ENCODE data around the gene KLF6. TPM values are rescaled to one million over a fixed set of nuclear protein-coding genes. Genes with fewer than 3 reads are reported as not detected.
A peak's percentile ranks its signal among the peaks of the same experiment; 100 is the strongest.

Gene KLF6
- total RNA-seq, 1 experiment from 2014 or later, result 27.9 TPM

DNA sequence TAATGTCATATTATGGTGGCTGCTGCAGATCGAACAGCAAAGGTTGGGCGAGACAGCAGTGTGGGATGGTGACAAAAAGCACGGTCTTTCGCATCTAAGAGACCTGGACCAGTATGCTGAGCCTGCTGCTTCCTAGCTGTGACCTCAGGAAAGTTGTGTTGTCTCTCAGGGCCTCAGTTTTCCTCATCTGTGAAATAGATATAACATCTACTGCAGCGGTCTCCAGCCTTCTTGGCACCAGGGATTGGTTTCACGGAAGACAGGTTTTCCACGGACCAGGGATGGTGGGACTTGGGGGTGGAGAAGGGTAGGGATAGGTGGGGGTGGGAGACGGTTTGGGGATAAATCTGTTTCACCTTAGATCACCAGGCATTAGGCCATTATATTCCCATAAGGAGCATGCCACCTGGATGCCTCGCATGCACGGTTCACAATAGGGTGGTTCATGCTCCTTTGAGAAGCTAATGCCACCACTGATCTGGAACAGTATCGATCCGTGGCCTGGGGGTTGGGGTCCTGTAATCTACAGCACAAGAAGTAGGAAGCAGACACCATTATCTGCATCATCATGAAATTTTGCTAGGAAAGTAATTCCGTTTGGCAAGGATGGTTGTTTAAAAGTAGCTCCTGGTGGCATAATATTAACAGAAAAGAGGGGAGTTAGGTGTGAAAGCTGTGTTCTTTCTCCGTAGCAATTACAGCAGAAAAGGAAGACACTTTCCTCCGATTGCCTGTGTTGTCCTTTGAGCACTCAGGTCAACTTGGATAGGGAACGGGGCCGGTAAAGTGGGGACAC is 10.8 kb downstream of the KLF6 start:
- DNase-seq (ENCODE audit: low spot score), result no peak
- no peak for ATAC-seq
- 0 out of 2 replicates have a peak overlapping the region, but pooled peaks have one; percentile 14 for H3K27ac Mint-ChIP-seq
- H3K36me3 Mint-ChIP-seq, result peaks cover 27% of the 10 kb centered on the region
- no peaks in the 10 kb centered on the region for H3K27me3 Mint-ChIP-seq (ENCODE audit: low read depth)
- POLR2A ChIA-PET, result interaction anchor here (0.6 to 2.9 kb wide), 2 partner anchors 11 to 703 kb away, joined by 4 to 23 read pairs; partner anchors contain the start of gene KLF6
- no peak for TF ChIP-seq ETV6 (CRISPR knock-in tag; IDR thresholded peaks at IDR 0.05)
- TF ChIP-seq, protein P1, sequence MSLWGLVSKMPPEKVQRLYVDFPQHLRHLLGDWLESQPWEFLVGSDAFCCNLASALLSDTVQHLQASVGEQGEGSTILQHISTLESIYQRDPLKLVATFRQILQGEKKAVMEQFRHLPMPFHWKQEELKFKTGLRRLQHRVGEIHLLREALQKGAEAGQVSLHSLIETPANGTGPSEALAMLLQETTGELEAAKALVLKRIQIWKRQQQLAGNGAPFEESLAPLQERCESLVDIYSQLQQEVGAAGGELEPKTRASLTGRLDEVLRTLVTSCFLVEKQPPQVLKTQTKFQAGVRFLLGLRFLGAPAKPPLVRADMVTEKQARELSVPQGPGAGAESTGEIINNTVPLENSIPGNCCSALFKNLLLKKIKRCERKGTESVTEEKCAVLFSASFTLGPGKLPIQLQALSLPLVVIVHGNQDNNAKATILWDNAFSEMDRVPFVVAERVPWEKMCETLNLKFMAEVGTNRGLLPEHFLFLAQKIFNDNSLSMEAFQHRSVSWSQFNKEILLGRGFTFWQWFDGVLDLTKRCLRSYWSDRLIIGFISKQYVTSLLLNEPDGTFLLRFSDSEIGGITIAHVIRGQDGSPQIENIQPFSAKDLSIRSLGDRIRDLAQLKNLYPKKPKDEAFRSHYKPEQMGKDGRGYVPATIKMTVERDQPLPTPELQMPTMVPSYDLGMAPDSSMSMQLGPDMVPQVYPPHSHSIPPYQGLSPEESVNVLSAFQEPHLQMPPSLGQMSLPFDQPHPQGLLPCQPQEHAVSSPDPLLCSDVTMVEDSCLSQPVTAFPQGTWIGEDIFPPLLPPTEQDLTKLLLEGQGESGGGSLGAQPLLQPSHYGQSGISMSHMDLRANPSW (CRISPR knock-in tag; conservative IDR thresholded peaks at IDR 0.05; ENCODE audit: low read depth), result no peak
- TF ChIP-seq, protein P2, sequence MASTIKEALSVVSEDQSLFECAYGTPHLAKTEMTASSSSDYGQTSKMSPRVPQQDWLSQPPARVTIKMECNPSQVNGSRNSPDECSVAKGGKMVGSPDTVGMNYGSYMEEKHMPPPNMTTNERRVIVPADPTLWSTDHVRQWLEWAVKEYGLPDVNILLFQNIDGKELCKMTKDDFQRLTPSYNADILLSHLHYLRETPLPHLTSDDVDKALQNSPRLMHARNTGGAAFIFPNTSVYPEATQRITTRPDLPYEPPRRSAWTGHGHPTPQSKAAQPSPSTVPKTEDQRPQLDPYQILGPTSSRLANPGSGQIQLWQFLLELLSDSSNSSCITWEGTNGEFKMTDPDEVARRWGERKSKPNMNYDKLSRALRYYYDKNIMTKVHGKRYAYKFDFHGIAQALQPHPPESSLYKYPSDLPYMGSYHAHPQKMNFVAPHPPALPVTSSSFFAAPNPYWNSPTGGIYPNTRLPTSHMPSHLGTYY (CRISPR knock-in tag; IDR thresholded peaks at IDR 0.05), result no peak
- TF ChIP-seq SMAD3 (CRISPR knock-in tag; IDR thresholded peaks at IDR 0.05; ENCODE audit: borderline replicate concordance), result no peak
- TF ChIP-seq, protein P3, sequence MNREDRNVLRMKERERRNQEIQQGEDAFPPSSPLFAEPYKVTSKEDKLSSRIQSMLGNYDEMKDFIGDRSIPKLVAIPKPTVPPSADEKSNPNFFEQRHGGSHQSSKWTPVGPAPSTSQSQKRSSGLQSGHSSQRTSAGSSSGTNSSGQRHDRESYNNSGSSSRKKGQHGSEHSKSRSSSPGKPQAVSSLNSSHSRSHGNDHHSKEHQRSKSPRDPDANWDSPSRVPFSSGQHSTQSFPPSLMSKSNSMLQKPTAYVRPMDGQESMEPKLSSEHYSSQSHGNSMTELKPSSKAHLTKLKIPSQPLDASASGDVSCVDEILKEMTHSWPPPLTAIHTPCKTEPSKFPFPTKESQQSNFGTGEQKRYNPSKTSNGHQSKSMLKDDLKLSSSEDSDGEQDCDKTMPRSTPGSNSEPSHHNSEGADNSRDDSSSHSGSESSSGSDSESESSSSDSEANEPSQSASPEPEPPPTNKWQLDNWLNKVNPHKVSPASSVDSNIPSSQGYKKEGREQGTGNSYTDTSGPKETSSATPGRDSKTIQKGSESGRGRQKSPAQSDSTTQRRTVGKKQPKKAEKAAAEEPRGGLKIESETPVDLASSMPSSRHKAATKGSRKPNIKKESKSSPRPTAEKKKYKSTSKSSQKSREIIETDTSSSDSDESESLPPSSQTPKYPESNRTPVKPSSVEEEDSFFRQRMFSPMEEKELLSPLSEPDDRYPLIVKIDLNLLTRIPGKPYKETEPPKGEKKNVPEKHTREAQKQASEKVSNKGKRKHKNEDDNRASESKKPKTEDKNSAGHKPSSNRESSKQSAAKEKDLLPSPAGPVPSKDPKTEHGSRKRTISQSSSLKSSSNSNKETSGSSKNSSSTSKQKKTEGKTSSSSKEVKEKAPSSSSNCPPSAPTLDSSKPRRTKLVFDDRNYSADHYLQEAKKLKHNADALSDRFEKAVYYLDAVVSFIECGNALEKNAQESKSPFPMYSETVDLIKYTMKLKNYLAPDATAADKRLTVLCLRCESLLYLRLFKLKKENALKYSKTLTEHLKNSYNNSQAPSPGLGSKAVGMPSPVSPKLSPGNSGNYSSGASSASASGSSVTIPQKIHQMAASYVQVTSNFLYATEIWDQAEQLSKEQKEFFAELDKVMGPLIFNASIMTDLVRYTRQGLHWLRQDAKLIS (CRISPR knock-in tag; IDR thresholded peaks at IDR 0.05; ENCODE audit: borderline replicate concordance), result no peak
- no peak for TF ChIP-seq TP53 (CRISPR knock-in tag; IDR thresholded peaks at IDR 0.05)
- TF ChIP-seq CREB1 (CRISPR knock-in tag; IDR thresholded peaks at IDR 0.05), result no peak
- TF ChIP-seq, protein P4, sequence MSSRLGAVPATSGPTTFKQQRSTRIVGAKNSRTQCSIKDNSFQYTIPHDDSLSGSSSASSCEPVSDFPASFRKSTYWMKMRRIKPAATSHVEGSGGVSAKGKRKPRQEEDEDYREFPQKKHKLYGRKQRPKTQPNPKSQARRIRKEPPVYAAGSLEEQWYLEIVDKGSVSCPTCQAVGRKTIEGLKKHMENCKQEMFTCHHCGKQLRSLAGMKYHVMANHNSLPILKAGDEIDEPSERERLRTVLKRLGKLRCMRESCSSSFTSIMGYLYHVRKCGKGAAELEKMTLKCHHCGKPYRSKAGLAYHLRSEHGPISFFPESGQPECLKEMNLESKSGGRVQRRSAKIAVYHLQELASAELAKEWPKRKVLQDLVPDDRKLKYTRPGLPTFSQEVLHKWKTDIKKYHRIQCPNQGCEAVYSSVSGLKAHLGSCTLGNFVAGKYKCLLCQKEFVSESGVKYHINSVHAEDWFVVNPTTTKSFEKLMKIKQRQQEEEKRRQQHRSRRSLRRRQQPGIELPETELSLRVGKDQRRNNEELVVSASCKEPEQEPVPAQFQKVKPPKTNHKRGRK (CRISPR knock-in tag; IDR thresholded peaks at IDR 0.05; ENCODE audit: borderline replicate concordance), result no peak
- no peak for TF ChIP-seq OVOL2 (CRISPR knock-in tag; IDR thresholded peaks at IDR 0.05; ENCODE audit: borderline replicate concordance)
- TF ChIP-seq, protein P5, sequence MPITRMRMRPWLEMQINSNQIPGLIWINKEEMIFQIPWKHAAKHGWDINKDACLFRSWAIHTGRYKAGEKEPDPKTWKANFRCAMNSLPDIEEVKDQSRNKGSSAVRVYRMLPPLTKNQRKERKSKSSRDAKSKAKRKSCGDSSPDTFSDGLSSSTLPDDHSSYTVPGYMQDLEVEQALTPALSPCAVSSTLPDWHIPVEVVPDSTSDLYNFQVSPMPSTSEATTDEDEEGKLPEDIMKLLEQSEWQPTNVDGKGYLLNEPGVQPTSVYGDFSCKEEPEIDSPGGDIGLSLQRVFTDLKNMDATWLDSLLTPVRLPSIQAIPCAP (CRISPR knock-in tag; IDR thresholded peaks at IDR 0.05), result no peak
- no peaks in the 10 kb centered on the region for H3K9me3 Mint-ChIP-seq
- H3K4me3 Mint-ChIP-seq, result no peak overlapping the region
- CTCF ChIA-PET, result interaction anchor here (0.6 to 1.5 kb wide), 2 partner anchors 577 to 589 kb away, joined by 3 read pairs; no protein-coding TSS in a partner anchor
- H3K4me1 Mint-ChIP-seq, result peaks cover 32% of the 10 kb centered on the region

DNA sequence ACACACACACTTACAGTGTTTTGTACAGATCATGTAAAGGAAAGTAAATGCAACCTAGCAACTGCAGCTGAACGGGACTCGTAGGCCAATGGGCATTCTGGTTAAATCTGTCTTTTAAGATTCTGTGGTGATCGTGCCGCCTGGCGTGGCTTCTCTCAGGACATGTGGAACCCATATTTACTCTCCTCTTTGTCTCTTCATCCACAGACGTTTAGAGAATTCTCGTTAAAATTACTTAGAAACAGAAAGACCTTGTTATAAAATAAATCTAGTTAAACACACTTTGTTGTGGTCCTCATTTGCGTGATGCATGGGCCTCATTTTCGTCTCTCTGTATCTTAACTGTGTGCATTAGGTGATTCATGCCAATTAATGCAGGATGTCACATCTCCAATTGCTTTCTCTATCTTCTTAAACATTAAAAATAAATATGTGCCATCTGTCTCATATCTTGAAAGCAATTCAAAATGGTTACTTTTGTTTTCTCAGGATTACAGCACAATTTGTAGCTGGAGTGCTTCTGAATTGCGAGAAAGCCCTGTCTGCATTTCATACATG is 11.5 kb downstream of the KLF6 start:
- no peaks in the 10 kb centered on the region for H3K9me3 Mint-ChIP-seq
- ATAC-seq (no peak), DNase-seq (ENCODE audit: low spot score) (no peak)
- H3K4me3 Mint-ChIP-seq, result no peak overlapping the region
- H3K4me1 Mint-ChIP-seq, result peaks cover 29% of the 10 kb centered on the region
- ChIA-PET POLR2A (no interaction called here), CTCF (interaction anchor here (0.6 kb wide), 1 partner anchor 588 kb away, joined by 3 read pairs; no protein-coding TSS in a partner anchor)
- no peak for TF ChIP-seq PRRX2 (CRISPR knock-in tag; IDR thresholded peaks at IDR 0.05)
- TF ChIP-seq, protein P6, sequence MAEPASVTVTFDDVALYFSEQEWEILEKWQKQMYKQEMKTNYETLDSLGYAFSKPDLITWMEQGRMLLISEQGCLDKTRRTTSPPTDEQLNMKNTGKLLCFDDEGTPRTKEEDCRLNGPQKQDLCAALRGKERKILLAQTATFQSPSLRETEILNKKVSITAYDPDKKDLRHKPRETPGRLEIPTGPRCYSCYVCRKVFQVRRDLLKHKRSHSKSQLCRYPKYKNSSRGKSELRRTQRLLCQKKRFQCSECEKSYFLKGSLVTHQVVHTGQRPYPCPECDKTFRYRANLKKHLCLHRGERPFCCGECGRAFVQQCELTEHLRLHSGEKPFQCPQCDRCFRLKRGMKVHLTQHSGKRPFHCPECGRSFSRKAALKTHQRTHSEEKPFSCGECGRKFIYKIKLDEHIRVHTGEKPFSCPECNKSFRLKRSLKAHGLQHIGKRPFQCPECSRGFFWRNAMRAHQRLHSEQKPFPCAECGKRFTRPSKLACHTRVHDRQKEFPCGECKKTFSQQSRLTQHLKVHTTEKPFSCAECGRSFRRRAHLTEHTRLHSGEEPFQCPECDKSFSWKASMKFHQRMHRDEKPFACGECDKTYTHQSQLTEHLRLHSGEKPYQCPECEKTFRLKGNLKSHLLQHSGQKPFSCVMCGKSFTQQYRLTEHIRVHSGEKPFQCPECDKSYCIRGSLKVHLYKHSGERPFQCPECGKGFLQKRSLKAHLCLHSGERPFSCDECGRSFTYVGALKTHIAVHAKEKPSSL (CRISPR knock-in tag; conservative IDR thresholded peaks at IDR 0.05), result no peak
- no peaks in the 10 kb centered on the region for H3K27me3 Mint-ChIP-seq (ENCODE audit: low read depth)
- H3K36me3 Mint-ChIP-seq, result peaks cover 20% of the 10 kb centered on the region
- no peak overlapping the region for H3K27ac Mint-ChIP-seq
